Fibroblast of lung (primary cell): ENCODE results near the gene CLTB.

Experiments
- CTCF ChIP-seq, 2 donors: IDR thresholded peaks in 1 of 2; conservative IDR thresholded peaks in 1 of 2; 1 replicate in 1 of 2; 2 replicates in 1 of 2; pipeline ENCODE4 v1.5.1; 2011 to 2012; ENCODE audit warnings: low read length in 2 of 2, control low read depth in 1 of 2, inconsistent platforms in 1 of 2, low read depth in 1 of 2, mild to moderate bottlenecking in 1 of 2
- EZH2 ChIP-seq: IDR thresholded peaks from 2 replicates; pipeline ENCODE4 v1.5.1; 2012; ENCODE audit warnings: low read length, control low read depth, mild to moderate bottlenecking; ENCODE audit errors: missing control alignments

- TF ChIP-seq CTCF (conservative IDR thresholded peaks at IDR 0.05 in 1 of 2, IDR thresholded peaks at IDR 0.05 in 1 of 2; ENCODE audit: low read depth in 1 of 2, low read length in 2 of 2) (no peak), EZH2 (no peak)
Measured at GRCh38 chr5:176420972-176421544, 4.7 kb upstream of the CLTB start.
